NCI-H2081 (cell line): ENCODE results near the gene LHFPL6.

Experiments used
- DNase-seq, 2 experiments: peaks; one replicate each; lab custom pipeline; 2025; lab: John Stamatoyannopoulos, UW

The LHFPL6 gene

DNA sequence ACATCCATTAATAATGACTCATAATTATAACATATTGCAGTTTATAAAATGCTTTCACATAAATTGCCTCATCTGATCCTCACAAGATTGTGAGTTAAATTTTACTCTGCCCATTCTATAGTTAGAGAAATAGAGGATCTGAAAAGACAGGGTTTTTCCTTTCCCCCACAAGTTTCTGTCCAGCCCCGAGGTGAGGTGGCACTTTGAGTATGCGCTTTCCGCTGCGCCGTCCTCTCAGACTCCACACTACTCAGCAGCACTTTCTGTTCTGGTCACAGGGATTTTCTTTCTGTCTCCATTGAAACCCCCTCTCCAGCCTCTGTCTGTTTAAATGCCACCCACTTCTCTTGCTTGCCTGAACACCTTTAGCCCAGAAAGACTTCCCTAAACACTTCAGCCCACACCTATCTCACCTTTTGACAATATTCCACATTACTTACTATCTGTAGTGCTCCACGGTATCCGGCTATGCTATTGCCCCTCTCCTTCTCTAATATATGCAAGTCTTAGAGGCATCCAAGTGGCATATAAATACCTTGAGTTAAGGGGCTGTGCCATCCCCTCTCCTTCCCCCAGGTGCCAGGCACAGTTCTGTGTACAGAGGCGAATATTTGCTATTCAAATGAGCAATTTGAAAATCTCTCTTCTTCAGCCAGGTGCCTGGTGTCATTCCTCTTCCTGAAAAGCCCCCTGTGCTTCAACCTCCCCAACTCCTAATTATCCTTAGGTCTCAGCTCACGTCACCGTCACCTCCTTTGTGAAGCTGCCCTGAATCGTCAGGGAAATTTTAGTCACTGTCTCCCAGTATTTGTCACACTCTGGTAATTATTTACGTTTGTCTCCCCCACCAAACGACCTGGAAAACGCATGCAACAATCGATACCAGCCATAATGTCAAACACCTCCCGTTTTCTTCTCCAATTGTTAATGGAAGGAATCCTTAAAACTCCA, 296.1 kb downstream of the LHFPL6 start:
- no peak for DNase-seq

DNA sequence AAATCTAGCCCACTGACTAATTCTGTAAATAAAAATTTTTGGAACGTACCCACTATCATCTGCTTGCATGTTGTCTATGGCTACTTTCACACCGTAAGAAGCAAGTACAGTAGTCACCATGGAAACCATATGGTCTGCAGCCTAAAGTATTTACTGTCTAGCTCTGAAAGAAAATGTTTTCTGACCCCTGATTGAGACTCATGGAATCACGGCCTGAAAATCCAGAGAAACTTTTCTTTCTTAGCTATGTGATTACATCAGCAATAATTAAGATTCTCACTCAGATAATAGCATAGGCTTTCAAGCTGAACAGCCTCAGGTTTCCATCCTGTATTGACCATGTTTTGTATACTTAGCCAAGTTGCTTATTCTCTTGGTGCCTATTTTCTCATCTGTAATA, 300.2 kb downstream of the LHFPL6 start:
- no peak for DNase-seq

DNA sequence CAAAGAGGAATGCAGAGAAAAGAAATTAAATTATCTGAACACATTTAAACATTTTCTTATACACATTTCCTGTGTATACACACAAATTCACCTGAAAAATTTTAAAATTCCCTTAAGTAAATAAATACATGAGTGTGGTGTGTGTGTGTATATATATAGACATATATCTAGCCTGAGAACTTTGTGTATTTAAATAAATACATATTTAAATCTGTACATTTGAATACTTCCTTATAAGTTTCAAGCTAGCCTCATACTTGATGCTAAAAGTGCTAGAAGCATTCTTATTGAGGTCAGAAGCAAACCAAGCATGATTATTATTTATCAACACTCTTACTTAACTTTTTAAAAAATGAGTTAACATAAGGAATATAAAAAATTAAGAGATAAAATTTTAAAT, 304.0 kb downstream of the LHFPL6 start:
- DNase-seq, result no peak

DNA sequence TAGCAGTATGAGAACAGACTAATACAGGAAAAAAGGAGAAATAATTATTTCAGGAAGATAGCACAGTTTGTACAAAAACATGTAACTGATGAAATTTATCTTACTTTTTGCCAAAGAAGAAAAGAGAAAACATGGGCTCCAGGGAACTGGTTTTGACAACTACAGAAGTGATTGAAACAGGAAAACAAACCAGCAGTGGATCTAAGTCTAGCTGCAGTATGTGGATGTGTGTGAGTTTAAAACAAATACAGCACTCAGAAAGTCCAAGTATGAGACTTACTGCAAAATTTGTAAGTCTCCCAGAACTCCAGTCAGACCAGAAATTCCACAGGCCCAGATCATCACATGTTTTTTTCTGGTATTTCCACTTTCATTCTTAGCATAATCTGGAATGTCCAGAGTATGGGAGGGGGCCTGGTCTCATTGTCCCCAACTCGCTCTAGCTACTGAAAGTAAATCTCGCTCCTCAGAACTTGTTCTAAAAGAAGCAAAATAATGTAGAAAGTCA, 305.3 kb downstream of the LHFPL6 start:
- DNase-seq, result no peak

DNA sequence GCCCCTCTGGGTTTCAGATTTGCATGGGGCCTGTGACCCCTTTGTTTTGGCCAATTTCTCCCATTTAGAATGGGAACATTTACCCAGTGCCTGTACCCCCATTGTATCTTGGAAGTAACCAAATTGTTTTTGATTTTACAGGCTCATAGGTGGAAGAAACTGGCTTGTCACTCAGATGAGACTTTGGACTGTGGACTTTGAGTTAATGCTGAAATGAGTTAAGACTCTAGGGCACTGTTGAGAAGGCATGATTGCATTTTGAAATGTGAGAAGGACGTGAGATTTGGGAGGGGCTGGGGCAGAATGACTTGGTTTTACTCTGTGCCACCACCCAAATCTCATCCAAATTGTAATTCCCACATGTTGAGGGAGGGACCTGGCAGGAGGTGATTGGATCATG, 306.0 kb downstream of the LHFPL6 start:
- DNase-seq, result no peak

DNA sequence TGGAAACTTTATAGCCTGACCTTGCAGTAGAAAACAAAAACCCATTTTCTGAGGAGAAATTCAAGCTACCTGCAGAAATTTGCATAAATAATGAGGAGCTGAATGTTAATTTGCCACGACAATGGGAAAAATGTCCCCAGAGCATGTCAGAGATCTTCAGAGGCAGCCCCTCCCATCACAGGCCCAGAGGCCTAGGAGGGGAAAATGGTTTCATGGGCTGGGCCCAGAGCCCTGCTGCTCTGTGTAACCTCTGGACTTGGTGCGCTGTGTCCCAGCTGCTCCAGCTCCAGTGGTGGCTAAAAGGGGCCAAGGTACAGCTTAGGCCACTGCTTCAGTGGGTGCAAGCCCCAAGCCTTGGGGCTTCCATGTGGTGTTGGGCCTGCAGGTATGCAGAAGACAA, 306.8 kb downstream of the LHFPL6 start:
- no peak for DNase-seq
